H9 (cell line): ENCODE data around the gene DMAC2L. TPM values are rescaled to one million over a fixed set of nuclear protein-coding genes. Genes with fewer than 3 reads are reported as not detected.

ENCODE experiments used
- DNase-seq: peaks from one replicate; pipeline ENCODE4 v3.0.0-alpha.2; 2017
- H2AFZ ChIP-seq: one replicate; pipeline ENCODE4 v1.6.1; 2013; ENCODE audit warnings: mild to moderate bottlenecking, low read length, control low read depth, moderate library complexity
- H2AK5ac ChIP-seq: 2 replicates; pipeline ENCODE4 v1.6.1; 2013; ENCODE audit warnings: low read length, control low read depth, mixed read lengths; ENCODE audit not compliant: insufficient read length
- H2BK120ac ChIP-seq: one replicate; pipeline ENCODE4 v1.6.1; 2013; ENCODE audit warnings: low read depth, mild to moderate bottlenecking, low read length, control low read depth, inconsistent platforms; ENCODE audit not compliant: poor library complexity, severe bottlenecking
- H2BK12ac ChIP-seq: 2 replicates; pipeline ENCODE4 v1.6.1; 2013; ENCODE audit warnings: low read length, control low read depth, mixed read lengths, low read depth; ENCODE audit not compliant: insufficient read length
- H2BK15ac ChIP-seq: 2 replicates; pipeline ENCODE4 v1.6.1; 2013; ENCODE audit warnings: low read depth, low read length, control low read depth
- H2BK20ac ChIP-seq: one replicate; pipeline ENCODE4 v1.6.1; 2013; ENCODE audit warnings: low read depth, mild to moderate bottlenecking, low read length, control low read depth, inconsistent platforms; ENCODE audit not compliant: poor library complexity, severe bottlenecking
- H2BK5ac ChIP-seq: 2 replicates; pipeline ENCODE4 v1.6.1; 2013; ENCODE audit warnings: low read length, control low read depth, mixed read lengths; ENCODE audit not compliant: insufficient read length
- H3K14ac ChIP-seq: 2 replicates; pipeline ENCODE4 v1.6.1; 2013; ENCODE audit warnings: low read length, control low read depth; ENCODE audit not compliant: insufficient read depth
- H3K18ac ChIP-seq: 2 replicates; pipeline ENCODE4 v1.6.1; 2013; ENCODE audit warnings: low read depth, mild to moderate bottlenecking, mixed read lengths, low read length, control low read depth; ENCODE audit not compliant: insufficient read length
- H3K23ac ChIP-seq: 2 replicates; pipeline ENCODE4 v1.6.1; 2013; ENCODE audit warnings: low read length, control low read depth, mixed read lengths, low read depth; ENCODE audit not compliant: insufficient read length
- H3K23me2 ChIP-seq: 2 replicates; pipeline ENCODE4 v1.6.1; 2013; ENCODE audit warnings: low read depth, mild to moderate bottlenecking, mixed read lengths, low read length, control low read depth; ENCODE audit not compliant: insufficient read length, poor library complexity, severe bottlenecking
- H3K27ac ChIP-seq: 2 replicates; pipeline ENCODE4 v1.5.1; 2013; ENCODE audit warnings: low read length, control low read depth, mixed read lengths, low read depth; ENCODE audit not compliant: insufficient read length
- H3K27me3 ChIP-seq: 2 replicates; pipeline ENCODE4 v1.6.1; 2013; ENCODE audit warnings: low read length, control low read depth, inconsistent platforms; ENCODE audit not compliant: insufficient read depth
- H3K4ac ChIP-seq: 2 replicates; pipeline ENCODE4 v1.6.1; 2013; ENCODE audit warnings: low read depth, mild to moderate bottlenecking, control low read depth, inconsistent platforms, low read length, moderate library complexity
- H3K4me1 ChIP-seq: 2 replicates; pipeline ENCODE4 v1.6.1; 2013; ENCODE audit warnings: low read length, control low read depth, inconsistent platforms; ENCODE audit not compliant: insufficient read depth
- H3K4me2 ChIP-seq: 2 replicates; pipeline ENCODE4 v1.6.1; 2013; ENCODE audit warnings: low read length, control low read depth, mixed read lengths; ENCODE audit not compliant: insufficient read length, insufficient read depth
- H3K56ac ChIP-seq: 2 replicates; pipeline ENCODE4 v1.6.1; 2013; ENCODE audit warnings: low read depth, mild to moderate bottlenecking, mixed read lengths, low read length, control low read depth; ENCODE audit not compliant: insufficient read length
- H3K79me1 ChIP-seq: 2 replicates; pipeline ENCODE4 v1.6.1; 2013; ENCODE audit warnings: low read depth, mild to moderate bottlenecking, moderate library complexity, low read length, control low read depth, inconsistent platforms; ENCODE audit not compliant: insufficient read depth, poor library complexity, severe bottlenecking
- H3K79me2 ChIP-seq: 2 replicates; pipeline ENCODE4 v1.6.1; 2013; ENCODE audit warnings: low read length, control low read depth, inconsistent platforms; ENCODE audit not compliant: insufficient read depth
- H3K9ac ChIP-seq: 2 replicates; pipeline ENCODE4 v1.6.1; 2013; ENCODE audit warnings: low read length, control low read depth, mixed read lengths; ENCODE audit not compliant: insufficient read length; ENCODE audit errors: extremely low read depth
- H3K9me3 ChIP-seq: one replicate; pipeline ENCODE4 v1.6.1; 2013; ENCODE audit warnings: low read depth, low read length, inconsistent platforms; ENCODE audit not compliant: control insufficient read depth
- H3T11ph ChIP-seq: one replicate; pipeline ENCODE4 v1.6.1; 2013; ENCODE audit warnings: mild to moderate bottlenecking, low read length, control low read depth, inconsistent platforms
- H4K20me1 ChIP-seq: one replicate; pipeline ENCODE4 v1.6.1; 2013; ENCODE audit not compliant: control insufficient read depth, insufficient read length, insufficient read depth
- H4K5ac ChIP-seq: 2 replicates; pipeline ENCODE4 v1.6.1; 2013; ENCODE audit warnings: low read depth, mild to moderate bottlenecking, mixed read lengths, low read length, control low read depth; ENCODE audit not compliant: insufficient read length
- H4K8ac ChIP-seq: replicated peaks from 2 replicates; pipeline ENCODE4 v1.6.1; 2013; ENCODE audit warnings: low read length, control low read depth, mixed read lengths, low read depth; ENCODE audit not compliant: insufficient read length
- H4K91ac ChIP-seq: 2 replicates; pipeline ENCODE4 v1.6.1; 2013; ENCODE audit warnings: low read depth, mild to moderate bottlenecking, moderate library complexity, mixed read lengths, low read length, control low read depth; ENCODE audit not compliant: insufficient read length
- H3K27ac Mint-ChIP-seq, 3 experiments: 2 replicates in 2 of 3; 3 replicates in 1 of 3; pipeline ENCODE4 v1.8.0; 2020 to 2021; ENCODE audit warnings: mixed read lengths in 3 of 3, mild to moderate bottlenecking in 1 of 3, moderate library complexity in 1 of 3
- H3K27me3 Mint-ChIP-seq: 2 replicates; pipeline ENCODE4 v1.8.0; 2021; ENCODE audit warnings: low read depth, mild to moderate bottlenecking, moderate library complexity, mixed read lengths
- H3K36me3 Mint-ChIP-seq, 3 experiments: 2 replicates in 2 of 3; 3 replicates in 1 of 3; pipeline ENCODE4 v1.8.0; 2020 to 2021; ENCODE audit warnings: low read depth in 3 of 3, mixed read lengths in 3 of 3; ENCODE audit not compliant: insufficient read depth in 1 of 3
- H3K4me1 Mint-ChIP-seq, 2 experiments: 2 replicates each; pipeline ENCODE4 v1.8.0; 2020; ENCODE audit warnings: mixed read lengths in 2 of 2
- H3K4me3 Mint-ChIP-seq, 2 experiments: 2 replicates in 1 of 2; 3 replicates in 1 of 2; pipeline ENCODE4 v1.8.0; 2020 to 2021; ENCODE audit warnings: mild to moderate bottlenecking in 2 of 2, mixed read lengths in 2 of 2, moderate library complexity in 1 of 2
- H3K9me3 Mint-ChIP-seq, 2 experiments: 2 replicates in 1 of 2; 3 replicates in 1 of 2; pipeline ENCODE4 v1.8.0; 2020; ENCODE audit warnings: mild to moderate bottlenecking in 2 of 2, mixed read lengths in 2 of 2, moderate library complexity in 1 of 2
- CTCF ChIP-seq: fragments of 200-600 bp; sonication (generic); conservative IDR thresholded peaks from 3 replicates; pipeline ENCODE4 v1.8.0; 2021; ENCODE audit warnings: antibody characterized with exemption, mild to moderate bottlenecking
- total RNA-seq: library from RNA; stranded (reverse); gene quantifications from 2 replicates; pipeline ENCODE4 v1.2.1, GENCODE V29; 2021

DMAC2L gene
- total RNA-seq, 1 experiment from 2014 or later = 22.4 TPM

DNA sequence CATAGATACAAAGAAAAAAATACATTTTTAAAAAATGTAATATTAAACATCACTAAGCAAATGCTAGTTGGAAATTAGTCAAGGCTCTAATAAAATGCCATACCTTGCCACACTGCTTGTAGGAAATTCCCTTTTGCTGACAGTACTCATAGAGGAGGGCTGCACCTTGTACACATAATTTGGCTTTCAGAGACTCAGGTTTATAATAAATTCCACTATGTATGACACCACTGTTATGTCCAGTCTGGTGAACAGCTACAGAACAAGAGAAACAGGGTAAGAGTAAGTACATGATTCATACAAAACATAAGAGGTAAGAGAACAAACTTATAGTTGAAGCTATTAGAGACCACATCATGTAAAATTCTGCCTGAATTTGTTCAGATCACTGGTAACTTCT lies 10.2 kb upstream of the DMAC2L start:
- peaks cover 11 to 16% of the 10 kb centered on the region in 2 experiments for H3K4me1 Mint-ChIP-seq

More for the DNA sequence above, 10.2 kb upstream of the DMAC2L start:
- H3K79me2 ChIP-seq = peaks cover 4% of the 10 kb centered on the region
- Mint-ChIP-seq H3K27me3 (no peaks in the 10 kb centered on the region), H3K27ac (no peak overlapping the region), H3K4me3 (no peak overlapping the region), H3K36me3 (peaks cover 41 to 49% (median 44%) of the 10 kb centered on the region in 3 experiments), H3K9me3 (peaks cover 7 to 15% of the 10 kb centered on the region in 2 experiments)
- no peak overlapping the region for H3K4me2 ChIP-seq
- H3K14ac ChIP-seq = no peak overlapping the region
- H2AK5ac ChIP-seq = no peak overlapping the region
- TF ChIP-seq CTCF = no peak
- H2BK120ac ChIP-seq = no peak overlapping the region
- H2BK20ac ChIP-seq = no peak overlapping the region
- H3K4ac ChIP-seq = no peak overlapping the region
- H3T11ph ChIP-seq = no peak overlapping the region
- no peak overlapping the region for H3K23ac ChIP-seq
- no peak overlapping the region for H2BK5ac ChIP-seq
- DNase-seq = no peak
- no peaks in the 10 kb centered on the region; the same call in 1 of the 2 replicates for H3K4me1 ChIP-seq
- no peak overlapping the region for H3K56ac ChIP-seq
- no peak overlapping the region for H4K8ac ChIP-seq
- H3K9me3 ChIP-seq = no peaks in the 10 kb centered on the region
- no peak overlapping the region for H2BK12ac ChIP-seq
- no peak overlapping the region for H4K91ac ChIP-seq
- no peak overlapping the region for H4K5ac ChIP-seq
- no peak overlapping the region for H2BK15ac ChIP-seq
- H3K18ac ChIP-seq = no peak overlapping the region
- no peak overlapping the region for H3K27ac ChIP-seq
- no peaks in the 10 kb centered on the region for H4K20me1 ChIP-seq
- no peak overlapping the region for H2AFZ ChIP-seq
- no peaks in the 10 kb centered on the region for H3K23me2 ChIP-seq
- H3K27me3 ChIP-seq = no peaks in the 10 kb centered on the region
- H3K79me1 ChIP-seq = peaks cover 6% of the 10 kb centered on the region
- H3K9ac ChIP-seq = no peak overlapping the region
